Mesothelial cell of epicardium (in vitro differentiated cells): ENCODE data around the gene ZFYVE19. TPM values are rescaled to one million over a fixed set of nuclear protein-coding genes. Genes with fewer than 3 reads are reported as not detected.

Source experiments
- DNase-seq, 2 experiments: peaks; one replicate each; pipeline ENCODE4 v3.0.0; 2021; ENCODE audit warnings: low spot score in 2 of 2; ENCODE audit not compliant: unreplicated experiment in 2 of 2
- H3K27ac Mint-ChIP-seq: 2 replicates; pipeline ENCODE4 v1.8.0; 2021; ENCODE audit warnings: mixed read lengths
- H3K27me3 Mint-ChIP-seq: 2 replicates; pipeline ENCODE4 v1.8.0; 2021; ENCODE audit warnings: low read depth, mixed read lengths
- H3K36me3 Mint-ChIP-seq: 2 replicates; pipeline ENCODE4 v1.8.0; 2021; ENCODE audit warnings: mixed read lengths
- H3K4me1 Mint-ChIP-seq: 2 replicates; pipeline ENCODE4 v1.8.0; 2021; ENCODE audit warnings: mixed read lengths
- H3K4me3 Mint-ChIP-seq: 2 replicates; pipeline ENCODE4 v1.8.0; 2021; ENCODE audit warnings: mild to moderate bottlenecking, moderate library complexity, mixed read lengths
- H3K9me3 Mint-ChIP-seq: 2 replicates; pipeline ENCODE4 v1.8.0; 2021; ENCODE audit warnings: mixed read lengths
- total RNA-seq: library from RNA; stranded (reverse); gene quantifications from 3 replicates; pipeline ENCODE4 v1.2.1, GENCODE V29; 2021
- TF ChIP-seq, protein P1 (sequence below): fragments of 200-600 bp; sonication (generic); IDR thresholded peaks from one replicate; pipeline ENCODE4 v1.5.0; 2021; ENCODE audit warnings: antibody characterized with exemption; ENCODE audit not compliant: unreplicated experiment

Gene ZFYVE19
- total RNA-seq, 1 donor from 2014 or later, result 24.4 TPM

DNA sequence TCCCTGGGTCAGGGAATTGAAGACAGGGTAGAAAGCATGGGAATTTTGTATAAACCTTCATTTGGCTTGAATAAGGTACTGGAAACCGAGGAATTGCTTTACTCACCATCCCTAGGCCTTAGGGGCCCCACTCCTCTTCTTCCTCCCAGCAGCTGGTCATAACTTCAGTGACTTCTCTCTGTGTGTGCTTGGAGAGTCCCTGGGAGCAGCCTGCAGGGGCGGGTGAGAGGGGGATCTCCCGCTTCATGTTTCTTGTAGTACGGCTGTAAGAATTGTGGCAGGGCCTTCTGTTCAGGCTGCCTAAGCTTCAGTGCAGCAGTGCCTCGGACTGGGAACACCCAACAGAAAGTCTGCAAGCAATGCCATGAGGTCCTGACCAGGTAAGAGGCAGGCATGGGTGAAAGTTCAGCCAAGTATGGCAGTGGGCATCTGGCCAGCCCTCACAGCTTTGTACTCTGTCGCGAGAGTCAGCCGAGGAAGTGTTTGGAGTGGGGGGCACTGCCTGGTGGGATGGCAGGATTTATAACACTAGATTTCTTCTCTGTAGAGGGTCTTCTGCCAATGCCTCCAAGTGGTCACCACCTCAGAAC lies 2.1 kb downstream of the ZFYVE19 start:
- no peak for DNase-seq
- H3K9me3 Mint-ChIP-seq, result no peaks in the 10 kb centered on the region
- H3K27me3 Mint-ChIP-seq, result no peaks in the 10 kb centered on the region
- TF ChIP-seq, protein P1, sequence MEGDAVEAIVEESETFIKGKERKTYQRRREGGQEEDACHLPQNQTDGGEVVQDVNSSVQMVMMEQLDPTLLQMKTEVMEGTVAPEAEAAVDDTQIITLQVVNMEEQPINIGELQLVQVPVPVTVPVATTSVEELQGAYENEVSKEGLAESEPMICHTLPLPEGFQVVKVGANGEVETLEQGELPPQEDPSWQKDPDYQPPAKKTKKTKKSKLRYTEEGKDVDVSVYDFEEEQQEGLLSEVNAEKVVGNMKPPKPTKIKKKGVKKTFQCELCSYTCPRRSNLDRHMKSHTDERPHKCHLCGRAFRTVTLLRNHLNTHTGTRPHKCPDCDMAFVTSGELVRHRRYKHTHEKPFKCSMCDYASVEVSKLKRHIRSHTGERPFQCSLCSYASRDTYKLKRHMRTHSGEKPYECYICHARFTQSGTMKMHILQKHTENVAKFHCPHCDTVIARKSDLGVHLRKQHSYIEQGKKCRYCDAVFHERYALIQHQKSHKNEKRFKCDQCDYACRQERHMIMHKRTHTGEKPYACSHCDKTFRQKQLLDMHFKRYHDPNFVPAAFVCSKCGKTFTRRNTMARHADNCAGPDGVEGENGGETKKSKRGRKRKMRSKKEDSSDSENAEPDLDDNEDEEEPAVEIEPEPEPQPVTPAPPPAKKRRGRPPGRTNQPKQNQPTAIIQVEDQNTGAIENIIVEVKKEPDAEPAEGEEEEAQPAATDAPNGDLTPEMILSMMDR, result no peak
- H3K36me3 Mint-ChIP-seq, result peaks cover 6% of the 10 kb centered on the region
- peak overlapping the region; percentile 99 for H3K4me3 Mint-ChIP-seq
- H3K27ac Mint-ChIP-seq, result no peak overlapping the region
- peaks cover 17% of the 10 kb centered on the region for H3K4me1 Mint-ChIP-seq

DNA sequence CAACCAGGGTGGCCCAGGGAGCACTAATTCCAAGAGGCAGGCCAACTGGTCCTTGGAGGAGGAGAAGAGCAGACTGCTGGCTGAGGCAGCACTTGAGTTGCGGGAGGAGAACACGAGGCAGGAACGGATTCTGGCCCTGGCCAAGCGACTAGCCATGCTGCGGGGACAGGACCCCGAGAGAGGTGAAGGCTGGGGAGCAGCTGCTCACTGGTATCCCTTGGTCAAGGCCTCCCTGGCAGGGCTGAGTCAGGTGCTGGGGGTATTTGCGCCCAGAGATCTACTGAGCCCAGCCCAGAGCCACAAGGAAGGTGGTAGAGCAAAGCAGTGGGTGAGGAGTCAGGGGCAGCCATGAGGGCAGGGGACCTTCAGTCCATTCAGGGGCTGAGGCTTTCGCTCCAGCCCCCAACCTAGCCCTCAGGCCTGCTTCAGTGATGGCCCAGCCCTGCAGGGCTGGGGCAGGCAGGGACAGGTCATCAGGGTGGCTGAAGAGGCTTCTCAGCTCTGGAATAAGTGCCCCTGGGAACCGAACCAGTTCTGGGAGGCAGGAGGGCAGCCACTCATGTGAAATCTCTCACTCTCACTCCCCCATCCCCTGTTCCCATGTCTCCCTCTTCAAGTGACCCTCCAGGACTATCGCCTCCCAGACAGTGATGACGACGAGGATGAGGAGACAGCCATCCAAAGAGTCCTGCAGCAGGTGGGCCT lies 6.0 kb downstream of the ZFYVE19 start:
- TF ChIP-seq, protein P1, result no peak
- peak overlapping the region; percentile 3 for H3K27ac Mint-ChIP-seq
- DNase-seq, result no peak
- H3K4me1 Mint-ChIP-seq, result peaks cover 16% of the 10 kb centered on the region
- H3K9me3 Mint-ChIP-seq, result no peaks in the 10 kb centered on the region
- H3K36me3 Mint-ChIP-seq, result peaks cover 12% of the 10 kb centered on the region
- no peaks in the 10 kb centered on the region for H3K27me3 Mint-ChIP-seq
- no peak overlapping the region for H3K4me3 Mint-ChIP-seq

DNA sequence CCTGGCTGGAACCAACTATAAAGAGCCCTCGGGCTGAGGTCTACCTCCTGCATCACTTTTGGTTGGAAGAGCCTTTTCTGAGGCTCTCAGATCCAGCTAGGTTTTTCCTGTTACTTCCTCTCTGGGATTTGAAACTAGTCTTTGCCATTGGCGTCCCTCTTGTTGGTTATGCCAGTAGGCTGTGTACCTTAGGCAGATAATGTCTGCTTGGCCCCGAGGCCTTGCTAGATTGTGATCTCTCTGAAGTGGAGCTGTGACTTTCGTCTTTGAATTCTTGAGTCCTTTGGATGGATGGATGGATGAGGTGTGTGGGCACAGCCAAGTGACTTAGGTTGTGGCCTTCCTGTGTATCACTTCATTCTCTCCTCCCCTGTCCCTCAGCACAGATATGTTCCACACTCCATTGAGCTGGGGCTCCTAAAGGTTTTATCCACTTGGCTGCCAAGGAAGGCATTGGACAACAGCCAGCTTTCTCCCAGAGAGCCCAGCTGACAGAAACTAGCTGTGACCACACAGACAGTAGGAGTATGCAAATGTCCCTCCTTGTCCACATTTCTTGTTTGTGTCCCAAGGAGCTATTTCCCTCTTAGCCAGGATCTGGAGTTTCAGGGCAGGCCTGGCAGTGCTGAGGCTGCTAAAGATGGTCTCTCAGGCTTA lies 8.3 kb downstream of the ZFYVE19 start:
- DNase-seq, result no peak
- Mint-ChIP-seq H3K27ac (peak overlapping the region; percentile 18), H3K4me1 (peaks cover 10% of the 10 kb centered on the region), H3K27me3 (no peaks in the 10 kb centered on the region), H3K36me3 (peaks cover 12% of the 10 kb centered on the region), H3K9me3 (no peaks in the 10 kb centered on the region), H3K4me3 (no peak overlapping the region)
- TF ChIP-seq, protein P1, result no peak

DNA sequence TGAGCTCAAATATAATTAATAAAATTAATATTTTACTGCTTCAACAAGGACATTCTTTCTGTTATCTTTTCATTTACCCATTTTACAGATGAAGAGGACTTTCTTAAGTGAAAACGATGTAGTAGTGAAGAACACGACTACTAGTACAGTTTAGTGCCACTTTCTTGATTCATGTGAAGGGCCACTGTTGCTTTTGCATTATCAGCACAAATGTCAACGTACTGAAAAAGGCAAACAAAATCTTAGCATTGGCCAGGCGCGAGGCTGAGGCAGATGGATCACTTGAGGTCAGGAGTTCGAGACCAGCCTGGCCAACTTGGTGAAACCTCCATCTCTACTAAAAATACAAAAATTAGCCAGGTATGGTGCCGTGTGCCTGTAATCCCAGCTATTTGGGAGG lies 12.2 kb downstream of the ZFYVE19 start:
- Mint-ChIP-seq H3K9me3 (no peaks in the 10 kb centered on the region), H3K27me3 (no peaks in the 10 kb centered on the region), H3K4me3 (no peak overlapping the region), H3K4me1 (peaks cover 10% of the 10 kb centered on the region), H3K27ac (no peak overlapping the region), H3K36me3 (peaks cover 6% of the 10 kb centered on the region)
- TF ChIP-seq, protein P1, result no peak
- no peak for DNase-seq

DNA sequence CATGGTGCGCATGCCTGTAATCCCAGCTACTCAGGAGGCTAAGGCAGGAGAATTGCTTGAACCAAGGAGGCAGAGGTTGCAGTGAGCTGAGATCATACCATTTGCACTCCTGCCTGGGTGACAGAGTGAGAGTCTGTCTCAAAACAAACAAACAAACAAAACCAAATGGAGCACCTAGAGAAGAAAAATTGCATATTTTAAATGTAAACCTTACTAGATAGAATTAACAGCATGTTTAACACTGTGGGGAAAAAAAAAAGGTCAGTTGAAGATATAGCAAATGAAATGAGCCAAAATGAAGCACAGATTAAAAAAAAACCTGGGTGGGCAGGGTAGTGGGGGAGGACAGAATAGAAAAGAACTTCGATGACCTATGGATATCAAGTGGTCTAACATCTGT lies 14.3 kb downstream of the ZFYVE19 start:
- peaks cover 13% of the 10 kb centered on the region for H3K4me1 Mint-ChIP-seq
- H3K4me3 Mint-ChIP-seq, result no peak overlapping the region
- TF ChIP-seq, protein P1, result no peak
- DNase-seq, result no peak
- H3K36me3 Mint-ChIP-seq, result no peaks in the 10 kb centered on the region
- H3K9me3 Mint-ChIP-seq, result no peaks in the 10 kb centered on the region
- no peaks in the 10 kb centered on the region for H3K27me3 Mint-ChIP-seq
- no peak overlapping the region for H3K27ac Mint-ChIP-seq
